OCI-LY3 (cell line): ENCODE measurements around the gene PPP3R1.

Experiments used
- H2AFZ ChIP-seq: fragments of 200-600, 300-600 bp; shearing (Covaris generic); 2 replicates; pipeline ENCODE4 v1.6.0; 2014; ENCODE audit warnings: antibody characterized with exemption, low read depth, low read length
- H3K27ac ChIP-seq: fragments of 200-600, 300-600 bp; sonication (generic); 2 replicates; pipeline ENCODE4 v1.5.1; 2014; ENCODE audit warnings: mild to moderate bottlenecking, low read length, moderate library complexity, mixed read lengths
- H3K27me3 ChIP-seq: fragments of 200-600, 300-600 bp; sonication (generic); 2 replicates; pipeline ENCODE4 v1.6.1; 2014; ENCODE audit warnings: low read depth, low read length, mixed read lengths
- H3K36me3 ChIP-seq: fragments of 200-600, 300-600 bp; sonication (generic); replicated peaks from 2 replicates; pipeline ENCODE3; 2014; ENCODE audit warnings: low read depth, low read length, mixed read lengths
- H3K4me1 ChIP-seq: fragments of 300-600, 200-600 bp; sonication (generic); 2 replicates; pipeline ENCODE4 v1.6.1; 2014; ENCODE audit warnings: low read length, mixed read lengths
- H3K4me2 ChIP-seq: fragments of 200-600, 300-600 bp; sonication (generic); 2 replicates; pipeline ENCODE4 v1.6.1; 2014; ENCODE audit warnings: low read length, mixed read lengths
- H3K4me3 ChIP-seq: fragments of 300-600, 200-600 bp; sonication (generic); 2 replicates; pipeline ENCODE4 v1.5.1; 2014; ENCODE audit warnings: antibody characterized with exemption, mild to moderate bottlenecking, low read length, moderate library complexity
- H3K79me2 ChIP-seq: fragments of 300-600, 200-600 bp; shearing (Covaris generic); 2 replicates; pipeline ENCODE4 v1.6.1; 2014; ENCODE audit warnings: mild to moderate bottlenecking, low read length, mixed read lengths
- H3K9ac ChIP-seq: fragments of 300-600, 200-600 bp; shearing (Covaris generic); 2 replicates; pipeline ENCODE4 v1.6.0; 2014; ENCODE audit warnings: mild to moderate bottlenecking, low read length, moderate library complexity
- H3K9me3 ChIP-seq: fragments of 200-600, 300-600 bp; shearing (Covaris generic); 2 replicates; pipeline ENCODE4 v1.6.1; 2014; ENCODE audit warnings: low read length, mixed read lengths; ENCODE audit not compliant: insufficient read depth
- H4K20me1 ChIP-seq: fragments of 200-600, 300-600 bp; sonication (generic); 2 replicates; pipeline ENCODE4 v1.6.1; 2016; ENCODE audit warnings: low read length, mixed read lengths; ENCODE audit not compliant: insufficient read depth
- EZH2phosphoT487 ChIP-seq: fragments of 200-600 bp; shearing (Covaris generic); IDR thresholded peaks from 2 replicates; pipeline ENCODE4 v1.6.1; 2018; ENCODE audit warnings: antibody characterized with exemption, mixed run types, low read depth
- TF ChIP-seq, protein P1 (sequence below): fragments of 200-600, 300-600 bp; sonication (generic); IDR thresholded peaks from 2 replicates; pipeline ENCODE4 v1.5.1; 2014; ENCODE audit warnings: antibody characterized with exemption, low read length, low read depth

The PPP3R1 gene

DNA sequence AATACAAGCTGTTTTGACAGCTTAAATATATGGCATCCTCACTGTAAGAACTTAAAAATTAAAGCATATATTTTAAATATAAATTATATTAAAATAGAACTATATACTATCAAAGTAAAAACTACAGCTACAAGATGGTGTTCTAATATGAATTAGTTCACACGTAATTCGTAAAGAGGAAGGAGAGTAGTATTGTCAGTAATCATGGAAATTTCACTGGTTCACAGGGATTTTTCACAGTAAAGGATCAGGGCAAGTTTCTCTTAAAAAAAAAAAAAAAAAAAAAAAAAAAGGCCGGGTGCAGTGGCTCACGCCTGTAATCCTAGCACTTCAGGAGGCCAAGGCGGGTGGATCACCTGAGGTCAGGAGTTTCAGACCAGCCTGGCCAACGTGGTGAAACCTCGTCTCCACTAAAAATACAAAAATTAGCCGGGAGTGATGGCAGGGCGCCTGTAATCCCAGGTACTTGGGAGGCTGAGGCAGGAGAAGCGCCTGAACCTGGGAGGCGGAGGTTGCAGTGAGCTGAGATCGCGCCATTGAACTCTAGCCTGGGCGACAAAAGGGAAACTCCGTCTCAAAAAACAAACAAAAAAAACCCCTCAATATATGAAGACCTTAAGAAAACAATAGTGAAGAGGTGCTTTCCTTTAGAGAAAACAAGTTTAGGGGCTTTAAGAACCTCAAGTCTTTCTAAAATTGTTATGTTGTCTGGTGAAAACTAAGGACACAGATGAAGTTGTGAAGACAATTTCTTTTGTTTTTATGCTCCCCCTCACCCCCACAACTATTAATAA, 62.1 kb downstream of the PPP3R1 start:
- no peak for TF ChIP-seq EZH2phosphoT487
- TF ChIP-seq, protein P1, sequence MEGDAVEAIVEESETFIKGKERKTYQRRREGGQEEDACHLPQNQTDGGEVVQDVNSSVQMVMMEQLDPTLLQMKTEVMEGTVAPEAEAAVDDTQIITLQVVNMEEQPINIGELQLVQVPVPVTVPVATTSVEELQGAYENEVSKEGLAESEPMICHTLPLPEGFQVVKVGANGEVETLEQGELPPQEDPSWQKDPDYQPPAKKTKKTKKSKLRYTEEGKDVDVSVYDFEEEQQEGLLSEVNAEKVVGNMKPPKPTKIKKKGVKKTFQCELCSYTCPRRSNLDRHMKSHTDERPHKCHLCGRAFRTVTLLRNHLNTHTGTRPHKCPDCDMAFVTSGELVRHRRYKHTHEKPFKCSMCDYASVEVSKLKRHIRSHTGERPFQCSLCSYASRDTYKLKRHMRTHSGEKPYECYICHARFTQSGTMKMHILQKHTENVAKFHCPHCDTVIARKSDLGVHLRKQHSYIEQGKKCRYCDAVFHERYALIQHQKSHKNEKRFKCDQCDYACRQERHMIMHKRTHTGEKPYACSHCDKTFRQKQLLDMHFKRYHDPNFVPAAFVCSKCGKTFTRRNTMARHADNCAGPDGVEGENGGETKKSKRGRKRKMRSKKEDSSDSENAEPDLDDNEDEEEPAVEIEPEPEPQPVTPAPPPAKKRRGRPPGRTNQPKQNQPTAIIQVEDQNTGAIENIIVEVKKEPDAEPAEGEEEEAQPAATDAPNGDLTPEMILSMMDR, result no peak
- H4K20me1 ChIP-seq, result 0 out of 2 replicates have a peak, but pooled peaks cover 16% of the 10 kb centered on the region

DNA sequence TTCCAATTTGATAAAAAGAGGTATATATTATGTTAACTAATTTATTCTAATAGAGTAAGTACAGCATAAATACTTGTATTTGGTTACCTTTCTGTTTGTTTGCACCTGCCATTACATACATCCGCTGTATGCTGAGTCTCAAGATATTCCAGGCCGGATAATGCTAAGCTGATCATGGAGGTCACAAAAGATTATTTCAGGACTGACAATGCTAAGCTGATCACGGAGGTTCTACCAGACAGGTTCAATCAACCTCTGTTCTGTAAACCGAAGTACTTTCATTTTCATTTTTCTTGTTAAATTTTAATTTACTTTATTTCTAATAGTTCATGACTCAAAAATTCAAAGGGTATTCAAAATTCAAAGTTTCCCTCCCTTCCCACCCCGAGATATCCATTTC, 63.5 kb downstream of the PPP3R1 start:
- Histone ChIP-seq H3K9ac (no peak overlapping the region), H3K27ac (no peak overlapping the region), H3K4me1 (no peaks in the 10 kb centered on the region), H2AFZ (no peak overlapping the region), H3K4me3 (no peak overlapping the region), H3K36me3 (peaks cover 14% of the 10 kb centered on the region), H3K27me3 (no peaks in the 10 kb centered on the region), H3K4me2 (0 out of 2 replicates have a peak overlapping the region, but pooled peaks have one; percentile 8), H4K20me1 (0 out of 2 replicates have a peak, but pooled peaks cover 14% of the 10 kb centered on the region), H3K79me2 (peaks cover 37% of the 10 kb centered on the region), H3K9me3 (no peaks in the 10 kb centered on the region)
- TF ChIP-seq EZH2phosphoT487, result no peak
- TF ChIP-seq, protein P1, result no peak

More for the DNA sequence above, 62.1 kb downstream of the PPP3R1 start:
- Histone ChIP-seq H3K27me3 (no peaks in the 10 kb centered on the region), H3K27ac (no peak overlapping the region), H2AFZ (no peak overlapping the region), H3K79me2 (peaks cover 46% of the 10 kb centered on the region), H3K36me3 (peaks cover 7% of the 10 kb centered on the region), H3K9me3 (no peaks in the 10 kb centered on the region), H3K9ac (no peak overlapping the region), H3K4me2 (no peak overlapping the region), H3K4me1 (no peaks in the 10 kb centered on the region), H3K4me3 (no peak overlapping the region)

DNA sequence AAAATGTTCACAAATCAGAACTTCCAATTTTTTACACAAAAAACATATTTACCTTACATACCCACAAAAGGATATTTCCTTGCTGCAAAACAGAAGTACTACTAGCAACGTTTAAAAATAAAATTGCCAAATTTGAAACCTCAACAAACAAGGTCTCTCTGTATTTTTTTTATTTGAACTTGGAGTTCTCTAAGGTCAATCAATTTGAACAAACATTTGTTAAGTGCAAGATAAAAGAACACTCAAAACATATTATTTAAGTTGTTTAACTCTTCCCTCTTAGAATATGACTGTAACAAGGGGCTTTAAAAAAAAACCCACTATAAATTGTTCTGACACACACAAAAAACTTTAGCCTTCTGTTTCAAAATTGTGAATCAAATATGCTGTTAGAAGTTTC, 65.0 kb downstream of the PPP3R1 start:
- TF ChIP-seq EZH2phosphoT487, result no peak
- TF ChIP-seq, protein P1, result no peak
- Histone ChIP-seq H3K9ac (no peak overlapping the region), H2AFZ (no peak overlapping the region), H3K27me3 (no peaks in the 10 kb centered on the region), H3K79me2 (peaks cover 26% of the 10 kb centered on the region), H3K4me3 (no peak overlapping the region), H4K20me1 (0 out of 2 replicates have a peak, but pooled peaks cover 8% of the 10 kb centered on the region), H3K9me3 (no peaks in the 10 kb centered on the region), H3K27ac (no peak overlapping the region), H3K36me3 (peaks cover 16% of the 10 kb centered on the region), H3K4me2 (no peak overlapping the region), H3K4me1 (no peaks in the 10 kb centered on the region)

DNA sequence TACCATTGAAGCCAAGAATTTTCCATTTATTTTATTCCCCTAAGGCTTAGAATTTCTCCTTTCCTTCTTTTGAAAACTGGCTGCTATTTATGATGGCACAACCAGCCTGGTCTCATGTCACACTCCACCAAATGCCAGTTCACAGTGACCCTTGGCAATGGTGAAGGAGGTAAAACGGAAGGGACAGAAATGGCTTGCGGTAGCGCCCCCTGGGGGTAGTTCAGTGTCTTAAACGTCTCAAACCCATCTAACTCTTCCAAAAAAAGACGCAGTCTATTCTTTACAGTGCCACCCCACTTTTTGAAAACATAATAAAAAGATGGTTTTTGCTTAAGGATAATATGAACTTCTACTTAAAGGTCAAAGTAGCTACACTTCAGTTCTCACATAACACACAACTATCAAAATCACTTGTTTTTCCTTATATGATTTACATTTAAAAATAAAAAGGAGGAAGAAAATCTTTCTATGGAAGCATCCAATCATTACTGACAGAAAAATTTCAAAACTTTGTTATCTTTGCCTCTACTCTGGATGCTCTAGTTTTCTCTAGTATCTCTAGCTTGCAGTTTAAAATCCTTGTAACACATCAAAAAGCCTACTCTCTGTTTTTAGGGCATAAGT, 66.7 kb downstream of the PPP3R1 start:
- no peak for TF ChIP-seq EZH2phosphoT487
- TF ChIP-seq, protein P1, result peak; percentile 83
- Histone ChIP-seq H3K27me3 (no peaks in the 10 kb centered on the region), H3K9me3 (no peaks in the 10 kb centered on the region), H3K36me3 (peaks cover 18% of the 10 kb centered on the region), H3K9ac (no peak overlapping the region), H3K4me3 (no peak overlapping the region), H3K4me1 (no peaks in the 10 kb centered on the region), H4K20me1 (no peaks in the 10 kb centered on the region), H3K79me2 (peaks cover 10% of the 10 kb centered on the region), H3K4me2 (no peak overlapping the region), H3K27ac (no peak overlapping the region), H2AFZ (no peak overlapping the region)
